HCT116 (cell line): Measurements from ENCODE around the gene PLEKHG5.

Source experiments
- ATF3 ChIP-seq: IDR thresholded peaks from 2 replicates; pipeline ENCODE4 v1.6.1; 2012
- EZH2 ChIP-seq: fragments of 200-600 bp; sonication (generic); IDR thresholded peaks from 2 replicates; pipeline ENCODE4 v1.6.1; 2017; ENCODE audit warnings: antibody characterized with exemption, mixed run types
- EZH2phosphoT487 ChIP-seq: fragments of 200-600 bp; IDR thresholded peaks from 2 replicates; pipeline ENCODE4 v1.6.1; 2018; ENCODE audit warnings: antibody characterized with exemption, borderline replicate concordance
- JUND ChIP-seq: IDR thresholded peaks from 2 replicates; pipeline ENCODE4 v1.6.1; 2012
- POLR2A ChIP-seq: IDR thresholded peaks from 2 replicates; pipeline ENCODE4 v1.7.0; 2011; ENCODE audit warnings: borderline replicate concordance; ENCODE audit not compliant: insufficient read depth, insufficient read length; ENCODE audit errors: extremely low read depth
- POLR2AphosphoS5 ChIP-seq: IDR thresholded peaks from 2 replicates; pipeline ENCODE4 v1.6.1; 2011; ENCODE audit warnings: mild to moderate bottlenecking, low read depth, low read length, moderate library complexity
- SRF ChIP-seq: IDR thresholded peaks from 2 replicates; pipeline ENCODE4 v1.6.1; 2012; ENCODE audit warnings: low read depth
- TF ChIP-seq, protein P1 (sequence below), 3 experiments: fragments of 200-600 bp in 1 of 3; sonication (generic) in 1 of 3; IDR thresholded peaks in 2 of 3; conservative IDR thresholded peaks in 1 of 3; 2 replicates each; pipeline ENCODE4 v1.5.1; 2012 to 2017; ENCODE audit warnings: low read depth in 2 of 3, low read length in 2 of 3, antibody characterized with exemption in 1 of 3, borderline replicate concordance in 1 of 3, control low read depth in 1 of 3, mild to moderate bottlenecking in 1 of 3, mixed read lengths in 1 of 3, mixed run types in 1 of 3, moderate library complexity in 1 of 3; ENCODE audit not compliant: insufficient read depth in 1 of 3

DNA sequence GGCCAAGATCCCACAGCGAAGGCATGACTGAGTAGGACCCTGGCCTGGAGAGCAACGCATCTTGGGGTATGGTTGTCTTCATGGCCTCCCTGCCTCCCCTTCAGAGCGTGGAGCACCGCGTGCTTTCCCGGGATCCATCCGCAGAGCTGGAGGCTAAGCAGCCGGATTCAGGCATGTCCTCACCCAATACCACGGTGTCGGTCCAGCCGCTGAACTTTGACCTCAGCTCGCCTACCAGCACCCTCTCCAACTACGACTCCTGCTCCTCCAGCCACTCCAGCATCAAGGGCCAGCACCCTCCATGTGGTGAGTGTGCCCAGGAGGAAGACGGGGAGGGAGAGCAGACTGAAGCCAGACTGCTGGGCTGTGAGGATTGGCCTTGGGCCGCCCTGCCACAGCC, 47.1 kb downstream of the PLEKHG5 start:
- TF ChIP-seq EZH2 (no peak), POLR2AphosphoS5 (no peak), EZH2phosphoT487 (no peak), JUND (no peak), SRF (no peak), POLR2A (no peak), ATF3 (no peak)
- TF ChIP-seq, protein P1, sequence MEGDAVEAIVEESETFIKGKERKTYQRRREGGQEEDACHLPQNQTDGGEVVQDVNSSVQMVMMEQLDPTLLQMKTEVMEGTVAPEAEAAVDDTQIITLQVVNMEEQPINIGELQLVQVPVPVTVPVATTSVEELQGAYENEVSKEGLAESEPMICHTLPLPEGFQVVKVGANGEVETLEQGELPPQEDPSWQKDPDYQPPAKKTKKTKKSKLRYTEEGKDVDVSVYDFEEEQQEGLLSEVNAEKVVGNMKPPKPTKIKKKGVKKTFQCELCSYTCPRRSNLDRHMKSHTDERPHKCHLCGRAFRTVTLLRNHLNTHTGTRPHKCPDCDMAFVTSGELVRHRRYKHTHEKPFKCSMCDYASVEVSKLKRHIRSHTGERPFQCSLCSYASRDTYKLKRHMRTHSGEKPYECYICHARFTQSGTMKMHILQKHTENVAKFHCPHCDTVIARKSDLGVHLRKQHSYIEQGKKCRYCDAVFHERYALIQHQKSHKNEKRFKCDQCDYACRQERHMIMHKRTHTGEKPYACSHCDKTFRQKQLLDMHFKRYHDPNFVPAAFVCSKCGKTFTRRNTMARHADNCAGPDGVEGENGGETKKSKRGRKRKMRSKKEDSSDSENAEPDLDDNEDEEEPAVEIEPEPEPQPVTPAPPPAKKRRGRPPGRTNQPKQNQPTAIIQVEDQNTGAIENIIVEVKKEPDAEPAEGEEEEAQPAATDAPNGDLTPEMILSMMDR (IDR thresholded peaks at IDR 0.05 in 2 of 3, conservative IDR thresholded peaks at IDR 0.05 in 1 of 3; ENCODE audit: borderline replicate concordance in 1 of 3, insufficient read depth in 1 of 3, low read depth in 2 of 3, low read length in 2 of 3), result no peak
